ENCODE measurements around the gene ABL1.

The ABL1 gene

GRCh38 chr9:130854092-130854491 is 19.0 kb downstream of the ABL1 start:
- DNase-seq, result no peak

GRCh38 chr9:130854835-130855234 is 19.8 kb downstream of the ABL1 start:
- DNase-seq, result no peak

GRCh38 chr9:130856474-130856873 is 21.4 kb downstream of the ABL1 start:
- DNase-seq, result no peak

GRCh38 chr9:130857864-130858738 is 23.0 kb downstream of the ABL1 start:
- DNase-seq, result no peak

GRCh38 chr9:130858739-130859705 is 24.0 kb downstream of the ABL1 start:
- DNase-seq, result no peak

- DNase-seq, result no peak
These were observed 25.6 kb downstream of the ABL1 start for GRCh38 chr9:130860458-130861316.

- no peak for DNase-seq
These were observed 26.5 kb downstream of the ABL1 start for GRCh38 chr9:130861372-130862180.

GRCh38 chr9:130862217-130862616 is 27.2 kb downstream of the ABL1 start:
- DNase-seq, result no peak

GRCh38 chr9:130862747-130863146 is 27.7 kb downstream of the ABL1 start:
- DNase-seq, result no peak

GRCh38 chr9:130864541-130864940 is 29.5 kb downstream of the ABL1 start:
- no peak for DNase-seq

- DNase-seq, result no peak
These were observed 30.9 kb downstream of the ABL1 start for GRCh38 chr9:130865921-130866320.

GRCh38 chr9:130866474-130866965 is 31.5 kb downstream of the ABL1 start:
- peak; percentile 57 for DNase-seq

GRCh38 chr9:130867556-130867955 is 32.5 kb downstream of the ABL1 start:
- no peak for DNase-seq

GRCh38 chr9:130868230-130868629 is 33.2 kb downstream of the ABL1 start:
- DNase-seq, result no peak

- peak; percentile 40 for DNase-seq
These were observed 34.2 kb downstream of the ABL1 start for GRCh38 chr9:130869250-130869649.

- DNase-seq, result peak; percentile 56
These were observed 35.7 kb downstream of the ABL1 start for GRCh38 chr9:130870491-130871381.

- DNase-seq, result no peak
These were observed 36.5 kb downstream of the ABL1 start for GRCh38 chr9:130871395-130872062.

GRCh38 chr9:130872093-130872492 is 37.0 kb downstream of the ABL1 start:
- no peak for DNase-seq

GRCh38 chr9:130872508-130872907 is 37.5 kb downstream of the ABL1 start:
- no peak for DNase-seq

Data from NCI-H1092 (cell line).